GM21528 (cell line): ENCODE data around the gene GRID2.
"Not testable (repeated sequence)": the region's sequence is repeated elsewhere in the genome, so short reads cannot be mapped to it uniquely, and the experiment has no call there.

ENCODE experiments used
- ATAC-seq: cut with Tn5 transposase; IDR thresholded peaks from one replicate; pipeline ENCODE4 v1.9.1; 2021; ENCODE audit warnings: mild to moderate bottlenecking, moderate library complexity; ENCODE audit not compliant: unreplicated experiment, low FRiP score

The GRID2 gene

DNA sequence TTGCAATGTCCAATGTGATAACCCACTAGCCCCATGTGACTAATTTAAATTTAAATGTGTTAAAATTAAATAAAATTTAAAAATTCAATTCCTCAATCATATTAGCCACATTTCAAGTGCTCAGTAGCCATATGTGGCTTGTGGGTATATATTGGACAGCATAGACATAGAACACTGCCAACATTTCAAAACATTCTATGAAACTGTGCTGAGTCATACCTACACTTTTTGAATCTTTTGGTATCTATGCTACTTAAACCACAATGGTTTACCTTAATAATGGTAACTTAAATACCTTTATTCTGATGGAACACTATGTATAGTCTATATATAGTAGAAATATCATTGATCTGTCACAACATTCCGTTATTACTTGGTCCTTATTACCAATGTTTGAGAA, 1301.4 kb downstream of the GRID2 start:
- ATAC-seq: no peak

DNA sequence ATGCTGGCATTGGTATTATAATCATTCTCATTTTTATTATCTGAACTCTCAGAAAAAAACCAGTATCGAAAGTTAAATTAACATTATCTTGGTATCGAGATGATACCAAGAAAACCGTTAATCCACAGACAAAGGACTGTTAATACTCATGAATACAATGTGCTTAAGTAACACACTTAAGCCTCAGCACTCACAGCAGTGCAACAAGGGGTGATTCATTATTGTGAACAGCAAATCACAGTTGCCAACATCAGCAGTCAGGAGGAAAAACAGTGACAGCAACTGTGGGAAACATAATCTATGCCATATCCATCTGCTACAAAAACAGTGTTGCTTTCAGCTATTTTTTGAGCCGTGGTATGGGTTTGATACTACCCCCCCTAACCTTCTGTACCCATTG, 1313.8 kb downstream of the GRID2 start:
- ATAC-seq: no peak

DNA sequence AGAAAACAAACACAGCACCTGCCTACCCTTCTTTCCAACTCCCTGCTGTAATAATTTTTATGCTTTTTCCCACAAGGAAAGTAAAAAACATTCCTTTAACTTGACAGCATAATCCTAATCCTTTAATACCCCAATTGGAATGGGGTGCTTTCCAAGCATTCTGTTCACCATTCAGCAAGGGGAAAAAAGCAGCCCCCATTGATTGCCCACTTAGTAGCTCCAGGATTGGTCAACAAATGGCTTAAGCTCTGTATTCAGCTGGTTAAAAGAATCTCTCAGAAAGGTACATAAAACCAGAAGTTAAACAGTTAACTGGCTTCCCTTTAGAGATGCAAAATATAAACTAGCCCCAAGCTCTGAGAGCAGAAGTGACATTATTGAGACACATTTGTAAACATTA, 1330.0 kb downstream of the GRID2 start:
- no peak for ATAC-seq

DNA sequence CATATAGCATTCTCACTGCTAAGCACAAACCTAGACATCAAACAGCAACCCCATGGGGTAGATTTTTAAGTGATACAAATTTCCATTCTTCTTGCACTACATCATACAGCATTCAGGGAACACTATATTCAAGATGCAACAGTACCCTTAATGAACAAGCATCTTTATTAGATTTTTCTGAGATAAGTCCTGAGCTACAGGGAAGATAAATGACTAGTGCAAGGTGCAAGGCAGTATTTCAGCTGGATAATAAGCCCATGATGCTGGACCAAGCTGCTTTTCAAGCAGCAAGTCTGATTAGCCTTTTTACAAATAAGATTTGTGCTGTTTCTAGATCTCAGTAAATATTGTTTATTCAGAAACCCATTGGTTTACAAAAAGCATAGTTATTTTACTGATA, 1332.2 kb downstream of the GRID2 start:
- no peak for ATAC-seq

DNA sequence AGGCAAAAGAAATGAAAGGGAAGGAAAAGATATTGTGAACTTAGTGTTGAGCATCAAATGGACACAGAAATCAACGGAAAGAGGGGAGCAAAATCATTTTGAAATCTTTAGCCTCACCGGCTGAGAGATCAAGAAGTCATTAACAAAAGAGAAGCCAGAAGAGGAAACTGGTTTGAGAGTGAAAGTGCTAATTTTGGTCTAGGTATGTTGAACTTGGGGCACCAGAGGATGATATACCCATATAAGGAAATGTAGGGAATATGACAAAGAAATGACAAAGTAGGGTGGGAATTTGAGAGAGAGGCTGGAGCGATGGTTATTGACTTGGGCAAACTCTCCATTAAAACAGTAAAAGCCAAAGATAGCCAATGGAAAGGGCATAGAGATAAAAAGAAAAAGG, 1341.4 kb downstream of the GRID2 start:
- ATAC-seq: no peak

DNA sequence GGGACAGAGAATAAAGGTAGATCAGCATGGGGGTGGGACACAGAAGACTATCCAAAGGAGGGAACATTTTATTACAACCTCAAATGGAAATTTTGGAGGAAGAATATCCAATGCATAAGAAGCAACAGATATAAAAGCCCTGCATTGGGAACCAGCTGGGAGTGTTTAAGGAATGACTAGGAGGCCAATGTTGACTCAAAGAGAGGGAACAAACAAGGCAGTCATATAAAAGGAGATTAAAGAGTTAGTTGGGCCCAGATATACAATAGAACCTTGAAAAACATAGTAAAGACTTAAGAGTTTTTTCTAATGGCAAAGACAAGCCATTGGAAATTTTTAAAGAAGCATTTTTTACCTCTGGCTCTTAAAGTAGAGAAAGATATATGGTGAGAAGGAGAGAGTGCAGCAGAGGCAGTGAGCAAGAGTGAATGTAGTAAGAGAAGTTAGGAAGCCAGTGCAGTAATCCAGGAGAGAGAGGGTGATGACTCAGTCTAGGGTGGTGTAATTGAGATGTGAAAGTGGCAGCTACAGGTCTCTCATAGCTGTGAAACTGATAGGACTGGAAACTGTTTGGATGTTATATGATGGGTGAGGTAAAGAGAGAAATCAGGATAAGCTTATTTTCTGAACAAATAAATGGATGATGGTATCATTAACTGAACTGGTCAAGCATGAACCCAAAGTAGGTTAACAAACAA, 1342.6 kb downstream of the GRID2 start:
- ATAC-seq: no peak

DNA sequence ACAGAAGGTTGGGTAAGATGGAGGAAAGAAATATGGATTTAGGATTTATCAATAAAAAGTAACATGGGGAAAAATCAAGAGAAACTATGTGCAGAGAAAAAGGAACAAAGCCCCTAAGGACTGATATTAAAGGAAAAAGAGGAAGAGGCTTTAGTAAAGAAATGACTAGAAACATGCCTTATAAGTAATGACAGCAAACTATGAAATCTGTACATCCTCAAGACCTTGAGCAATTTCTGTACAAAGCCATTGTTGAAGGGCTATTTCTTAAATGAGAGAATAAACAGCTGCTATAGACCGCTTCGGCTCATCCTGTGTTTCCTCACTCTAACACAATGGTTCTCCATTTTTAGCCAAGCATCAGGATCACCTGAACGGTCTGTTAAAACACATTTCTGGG, 1344.5 kb downstream of the GRID2 start:
- no peak for ATAC-seq

DNA sequence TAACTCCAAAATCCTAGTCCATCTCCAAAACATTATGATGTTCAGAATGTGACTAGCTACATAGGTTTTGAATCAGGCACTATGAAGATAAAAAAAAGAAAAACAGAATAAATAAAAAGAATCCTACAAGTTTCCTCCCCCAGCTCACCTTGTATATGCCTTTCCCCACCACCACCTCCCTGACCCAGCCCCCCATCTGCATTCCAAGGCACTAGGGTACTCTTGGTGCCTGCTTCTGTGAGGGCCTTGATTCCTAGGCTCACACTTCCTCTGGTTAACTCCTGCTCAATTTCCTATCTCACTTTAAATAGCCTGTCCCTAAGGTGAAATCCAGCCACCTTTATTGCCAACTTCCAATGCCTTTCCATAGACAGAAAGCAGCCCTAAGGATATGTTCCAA, 1346.1 kb downstream of the GRID2 start:
- no peak for ATAC-seq

DNA sequence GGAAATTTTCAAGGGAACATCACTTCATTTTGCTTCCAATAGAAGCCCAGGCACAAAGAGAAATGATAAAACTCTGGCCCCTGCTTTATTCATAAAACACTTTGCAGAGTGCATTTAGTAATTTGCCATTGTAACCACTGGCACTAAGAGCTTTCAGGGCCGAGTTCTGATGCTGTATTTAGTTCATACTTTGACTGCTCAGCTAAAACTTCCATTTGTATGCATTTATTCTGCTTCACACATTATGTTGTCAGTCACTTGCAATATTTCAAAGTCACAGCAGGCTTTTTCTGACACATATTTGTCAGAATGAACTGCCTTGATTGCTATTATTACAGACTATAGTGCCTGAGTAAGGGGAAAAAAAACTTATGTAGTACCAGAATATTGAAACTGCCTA, 1350.4 kb downstream of the GRID2 start:
- no peak for ATAC-seq

DNA sequence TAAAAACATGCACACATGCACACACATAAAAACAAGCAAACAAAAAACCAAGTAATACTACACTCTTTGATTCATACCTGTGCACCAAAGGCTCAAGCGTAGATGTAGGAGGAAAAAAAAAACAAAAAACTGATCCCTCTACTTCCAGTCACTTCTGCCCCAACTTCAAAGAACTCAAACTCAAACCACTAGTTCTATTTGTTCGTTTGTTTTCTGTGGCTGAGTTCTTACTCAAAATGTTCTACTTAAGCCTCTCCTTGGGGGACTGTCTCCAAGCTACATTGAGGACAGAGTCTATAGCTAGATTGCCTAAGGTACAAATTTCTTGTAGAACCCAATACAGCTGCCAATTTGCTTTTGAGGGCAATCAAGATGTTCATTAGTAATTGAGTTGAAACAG, 1353.8 kb downstream of the GRID2 start:
- no peak for ATAC-seq

DNA sequence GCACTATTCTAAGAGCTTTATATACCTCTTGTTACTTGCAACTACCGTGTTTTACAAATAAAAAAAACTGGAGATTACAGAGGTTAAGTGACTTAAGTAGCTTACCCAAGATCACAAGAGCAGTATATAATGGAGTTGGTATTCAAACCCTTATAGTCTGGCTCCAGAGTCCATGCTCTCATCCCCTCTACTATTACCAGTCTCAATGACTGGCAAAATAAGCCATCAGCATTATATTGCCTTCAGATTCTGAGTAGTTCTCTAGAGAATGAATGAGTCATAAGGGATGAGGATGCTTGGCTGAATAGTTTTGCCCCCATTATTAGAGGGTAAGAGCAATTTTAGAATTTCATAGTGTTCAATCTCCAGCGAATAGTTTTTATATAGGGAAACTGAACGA, 1354.7 kb downstream of the GRID2 start:
- ATAC-seq: no peak

DNA sequence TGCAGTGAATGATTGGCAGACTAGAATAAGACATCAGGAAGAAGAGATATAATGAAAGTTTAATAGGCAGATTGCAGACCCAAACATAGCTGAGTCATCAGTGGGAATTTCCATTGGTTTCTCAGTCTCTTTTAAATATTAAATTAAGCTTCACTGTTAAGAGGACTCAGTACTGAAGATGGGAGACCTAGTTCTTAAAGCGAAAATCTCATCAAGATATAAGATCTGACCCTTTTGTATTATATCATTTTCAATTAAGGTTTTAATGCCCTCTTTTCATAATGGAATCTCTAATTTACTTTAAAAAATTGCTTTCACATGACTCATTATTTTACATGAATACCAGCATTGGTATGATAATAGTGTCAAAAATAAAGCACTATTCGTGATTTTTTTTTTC, 1355.9 kb downstream of the GRID2 start:
- ATAC-seq: no peak

DNA sequence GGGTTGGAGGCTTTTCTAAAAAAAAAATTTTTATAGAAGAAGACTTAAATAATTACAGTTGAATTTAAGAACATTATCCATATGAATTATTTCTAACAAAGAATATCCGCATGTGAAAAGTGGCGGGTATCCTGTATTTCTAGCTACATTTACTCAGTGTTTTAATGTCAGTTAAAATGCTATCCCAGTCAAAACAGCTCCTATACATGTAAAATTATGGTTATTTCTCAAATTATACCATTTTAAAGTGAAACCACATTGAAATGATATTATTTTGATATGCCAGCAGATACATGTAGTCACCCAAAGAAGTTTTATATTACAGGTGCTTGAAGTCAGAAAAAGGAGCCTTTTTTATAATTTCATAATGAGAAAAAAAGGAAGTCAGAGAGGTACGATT, 1356.3 kb downstream of the GRID2 start:
- ATAC-seq: no peak

DNA sequence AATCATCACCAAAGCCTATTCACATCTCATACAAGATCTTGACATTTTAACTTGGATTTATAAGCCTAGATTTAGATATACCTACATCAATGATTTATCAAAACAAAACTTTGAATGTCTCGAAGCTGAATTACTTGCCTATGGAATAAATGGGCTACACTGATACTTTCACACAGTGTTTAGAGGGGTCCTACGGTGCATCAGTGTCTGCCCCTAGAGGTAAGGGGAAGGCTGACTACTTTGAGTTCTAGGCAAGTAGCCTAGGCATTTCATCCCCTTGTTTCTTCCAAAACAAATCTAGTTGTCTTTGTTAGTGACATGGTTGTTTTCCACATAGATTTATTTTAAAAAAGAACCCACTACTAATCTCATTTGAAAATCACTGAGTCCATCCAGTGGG, 1366.7 kb downstream of the GRID2 start:
- ATAC-seq: no peak

DNA sequence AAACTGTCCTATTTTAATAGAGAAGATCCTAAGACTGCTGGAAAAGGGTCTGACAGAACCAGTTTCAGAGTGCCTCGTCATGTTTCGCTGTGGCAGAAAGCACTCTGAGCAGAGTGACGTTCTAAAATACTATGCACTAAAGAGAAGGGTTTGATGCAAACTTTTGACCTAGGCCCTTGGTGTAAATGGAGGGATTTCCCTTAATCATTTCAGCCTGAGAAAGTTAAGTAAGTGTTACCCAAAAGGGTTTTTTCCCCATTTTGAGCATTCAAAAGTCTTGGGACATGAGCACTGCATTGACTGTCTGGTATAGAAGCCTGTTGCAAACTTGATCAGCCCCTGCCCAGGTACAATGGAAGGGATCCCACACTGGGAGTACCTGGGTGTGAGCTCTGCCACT, 1367.3 kb downstream of the GRID2 start:
- ATAC-seq: no peak

DNA sequence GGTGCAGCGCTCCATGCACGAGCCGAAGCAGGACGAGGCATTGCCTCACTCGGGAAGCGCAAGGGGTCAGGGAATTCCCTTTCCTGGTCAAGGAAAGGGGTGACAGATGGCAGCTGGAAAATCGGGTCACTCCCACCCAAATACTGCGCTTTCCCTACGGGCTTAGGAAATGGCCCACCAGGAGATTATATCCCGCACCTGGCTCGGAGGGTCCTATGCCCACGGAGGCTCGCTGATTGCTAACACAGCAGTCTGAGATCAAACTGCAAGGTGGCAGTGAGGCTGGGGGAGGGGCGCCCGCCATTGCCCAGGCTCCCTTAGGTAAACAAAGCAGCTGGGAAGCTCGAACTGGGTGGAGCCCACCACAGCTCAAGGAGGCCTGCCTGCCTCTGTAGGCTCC, 1373.2 kb downstream of the GRID2 start:
- not testable (repeated sequence) for ATAC-seq

DNA sequence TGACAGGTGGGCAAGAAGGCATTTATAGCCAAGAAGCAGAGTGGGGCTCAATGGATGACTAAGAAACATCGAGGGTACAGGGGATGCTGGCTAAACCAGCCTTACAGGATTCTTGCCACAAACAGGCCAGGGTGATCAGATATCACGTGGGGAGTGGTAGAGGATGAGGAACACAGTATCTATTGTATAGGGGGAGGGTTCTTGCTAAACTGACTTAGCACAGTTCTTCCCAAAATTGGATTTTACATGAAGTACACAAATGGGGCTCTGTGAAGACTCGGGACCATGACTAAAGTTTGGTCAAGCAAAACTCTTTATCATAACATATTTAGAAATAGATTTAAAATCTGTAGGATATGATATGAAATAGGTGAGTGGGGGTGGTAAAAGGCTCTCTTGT, 1380.8 kb downstream of the GRID2 start:
- no peak for ATAC-seq

DNA sequence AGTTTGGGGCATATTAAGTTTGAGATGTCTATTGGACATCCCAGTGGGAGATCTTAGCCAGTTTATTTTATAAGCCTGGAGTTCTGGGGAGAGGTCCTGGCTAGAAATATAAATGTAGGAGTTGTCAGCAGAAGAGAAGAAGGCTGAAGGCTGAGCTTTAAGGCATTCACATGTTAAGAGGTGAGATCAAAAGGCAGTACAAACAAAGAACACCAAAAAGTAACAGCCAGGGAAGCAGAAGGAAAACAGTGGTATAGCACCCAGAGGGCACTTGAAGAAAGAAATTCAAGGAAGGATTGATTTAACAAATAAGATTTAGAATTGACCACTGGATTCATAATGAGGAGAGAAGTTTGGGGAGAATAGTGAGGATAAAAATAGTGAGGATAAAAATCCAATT, 1383.5 kb downstream of the GRID2 start:
- ATAC-seq: no peak

DNA sequence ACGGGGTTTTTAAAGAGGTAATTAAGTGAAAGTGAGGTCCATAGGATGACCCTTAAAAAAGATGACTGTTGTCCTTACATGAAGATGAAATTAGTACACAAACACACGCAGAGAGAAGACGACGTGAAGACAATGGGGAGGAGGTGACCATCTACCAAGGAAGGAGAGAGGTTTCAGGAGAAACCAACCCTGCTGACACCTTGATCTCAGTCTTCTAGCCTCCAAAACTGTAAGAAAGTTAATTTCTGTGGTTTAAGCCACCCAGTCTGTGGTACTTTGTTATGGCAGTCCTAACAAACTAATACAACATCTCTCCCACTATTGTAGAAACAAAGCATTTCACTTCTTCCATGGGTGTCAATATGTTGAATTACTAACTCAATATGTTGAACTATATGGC, 1385.2 kb downstream of the GRID2 start:
- ATAC-seq: no peak

DNA sequence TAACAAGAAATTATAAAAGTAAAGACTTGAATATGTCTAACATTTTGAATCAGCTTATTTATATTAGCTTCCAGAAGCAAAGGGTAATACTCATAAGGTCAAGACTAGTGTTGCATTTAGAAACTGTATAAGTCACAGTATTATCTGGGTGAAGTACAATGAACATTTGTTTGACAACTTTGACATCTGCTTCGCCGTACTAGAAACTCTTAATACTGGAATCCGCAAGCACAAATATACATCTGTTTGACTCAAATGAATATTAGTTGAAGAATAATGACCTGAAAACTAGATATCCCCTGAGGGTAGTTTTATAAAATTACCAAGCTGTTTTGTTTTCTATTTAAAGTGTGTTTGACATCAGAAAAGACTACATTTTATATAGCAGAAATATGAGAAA, 1389.4 kb downstream of the GRID2 start:
- no peak for ATAC-seq

DNA sequence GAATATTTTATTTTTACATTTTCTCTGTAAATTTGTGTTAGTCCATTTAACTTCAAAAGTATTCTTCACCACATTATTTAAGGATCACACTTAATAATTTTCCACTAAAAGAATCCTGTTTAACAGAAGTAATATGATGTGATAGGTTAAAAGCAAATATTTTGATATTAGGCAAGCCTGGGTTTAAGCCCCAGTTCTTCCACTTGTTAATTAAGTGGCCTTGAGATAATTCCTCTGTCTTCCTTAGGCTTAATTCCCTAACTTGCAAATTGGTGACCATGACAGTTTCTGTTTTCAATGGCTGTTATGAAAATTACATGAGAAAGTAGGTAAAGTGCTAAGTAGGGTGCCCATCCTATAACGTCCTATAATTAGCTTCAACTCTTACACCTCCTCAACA, 1394.9 kb downstream of the GRID2 start:
- no peak for ATAC-seq

DNA sequence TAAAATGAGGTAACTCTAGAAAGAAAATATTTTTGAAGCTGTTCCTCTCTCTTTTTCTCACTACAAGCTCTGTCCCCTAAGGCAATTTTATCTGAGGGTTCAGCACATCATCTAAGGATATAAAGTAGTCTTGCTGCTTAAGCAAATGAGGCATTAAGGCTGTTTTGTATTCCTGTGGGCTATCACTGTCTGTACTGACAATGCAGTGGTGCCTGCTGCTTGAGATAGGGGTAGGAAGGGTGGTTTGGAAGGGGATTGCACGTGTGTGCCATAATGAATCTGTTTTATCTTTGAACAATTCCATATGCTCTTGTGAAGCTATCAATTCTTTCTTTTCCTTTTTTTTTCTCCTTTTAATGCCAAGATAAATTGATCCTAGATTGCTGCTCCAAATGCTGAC, 1396.8 kb downstream of the GRID2 start:
- no peak for ATAC-seq
